ENCODE results near the gene SPZ1.

DNA sequence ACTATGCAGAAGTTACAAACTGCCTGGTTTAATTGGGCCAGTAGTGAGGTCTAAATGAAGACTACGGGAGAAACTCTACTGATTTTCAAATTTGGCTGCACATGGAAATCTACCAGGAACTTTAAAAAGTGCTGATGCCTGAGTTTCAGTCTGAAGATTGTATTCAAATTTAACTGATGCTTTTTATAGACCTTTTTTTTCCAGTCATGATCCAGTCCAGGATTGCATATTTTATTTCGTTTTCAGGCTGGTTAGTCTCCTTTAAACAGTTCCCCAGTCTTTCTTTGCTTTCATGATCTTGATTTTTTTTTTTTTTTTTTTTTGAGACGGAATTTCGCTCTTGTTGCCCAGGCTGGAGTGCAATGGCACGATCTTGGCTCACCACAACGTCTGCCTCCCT, 23.7 kb upstream of the SPZ1 start:
- no peak for TF ChIP-seq EZH2phosphoT487 (IDR thresholded peaks at IDR 0.05; ENCODE audit: low read length)
- TF ChIP-seq, protein P1, sequence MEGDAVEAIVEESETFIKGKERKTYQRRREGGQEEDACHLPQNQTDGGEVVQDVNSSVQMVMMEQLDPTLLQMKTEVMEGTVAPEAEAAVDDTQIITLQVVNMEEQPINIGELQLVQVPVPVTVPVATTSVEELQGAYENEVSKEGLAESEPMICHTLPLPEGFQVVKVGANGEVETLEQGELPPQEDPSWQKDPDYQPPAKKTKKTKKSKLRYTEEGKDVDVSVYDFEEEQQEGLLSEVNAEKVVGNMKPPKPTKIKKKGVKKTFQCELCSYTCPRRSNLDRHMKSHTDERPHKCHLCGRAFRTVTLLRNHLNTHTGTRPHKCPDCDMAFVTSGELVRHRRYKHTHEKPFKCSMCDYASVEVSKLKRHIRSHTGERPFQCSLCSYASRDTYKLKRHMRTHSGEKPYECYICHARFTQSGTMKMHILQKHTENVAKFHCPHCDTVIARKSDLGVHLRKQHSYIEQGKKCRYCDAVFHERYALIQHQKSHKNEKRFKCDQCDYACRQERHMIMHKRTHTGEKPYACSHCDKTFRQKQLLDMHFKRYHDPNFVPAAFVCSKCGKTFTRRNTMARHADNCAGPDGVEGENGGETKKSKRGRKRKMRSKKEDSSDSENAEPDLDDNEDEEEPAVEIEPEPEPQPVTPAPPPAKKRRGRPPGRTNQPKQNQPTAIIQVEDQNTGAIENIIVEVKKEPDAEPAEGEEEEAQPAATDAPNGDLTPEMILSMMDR (IDR thresholded peaks at IDR 0.05; ENCODE audit: low read length) = no peak

Data from MM.1S (cell line).